Epithelial cell of proximal tubule (primary cell): ENCODE results near the gene FAM89A. TPM values are rescaled to one million over a fixed set of nuclear protein-coding genes. Genes with fewer than 3 reads are reported as not detected.
"Not testable (repeated sequence)": the region's sequence is repeated elsewhere in the genome, so short reads cannot be mapped to it uniquely, and the experiment has no call there.

Experiments
- DNase-seq: peaks from one replicate; pipeline ENCODE4 v3.0.0-alpha.2; 2011; ENCODE audit warnings: low read depth
- H3K4me3 ChIP-seq: 2 replicates; pipeline ENCODE4 v1.5.1; 2011; ENCODE audit warnings: low read depth, mild to moderate bottlenecking, low read length
- CTCF ChIP-seq: conservative IDR thresholded peaks from 2 replicates; pipeline ENCODE4 v1.5.1; 2012; ENCODE audit warnings: low read depth, mild to moderate bottlenecking, low read length
- total RNA-seq: library from RNA; depleted of rRNA; stranded (reverse); fragments of >200 nt; gene quantifications from 2 replicates; pipeline ENCODE4 v1.2.3, GENCODE V29; 2015

Gene FAM89A
- total RNA-seq, 1 donor from 2014 or later = 2.7 TPM

GRCh38 chr1:230987448-230987847 lies 52.6 kb downstream of the FAM89A start:
- no peak overlapping the region for H3K4me3 ChIP-seq
- no peak for TF ChIP-seq CTCF
- DNase-seq = no peak

GRCh38 chr1:230986976-230987375 lies 53.1 kb downstream of the FAM89A start:
- peak; percentile 36 for DNase-seq
- no peak for TF ChIP-seq CTCF
- no peak overlapping the region for H3K4me3 ChIP-seq

GRCh38 chr1:230985711-230986110 lies 54.3 kb downstream of the FAM89A start:
- peak; percentile 45 for DNase-seq
- no peak for TF ChIP-seq CTCF
- no peak overlapping the region for H3K4me3 ChIP-seq

GRCh38 chr1:230984622-230985515 lies 55.2 kb downstream of the FAM89A start:
- H3K4me3 ChIP-seq, DNase-seq: not testable (repeated sequence)

- TF ChIP-seq CTCF = no peak
- H3K4me3 ChIP-seq = no peak overlapping the region
- no peak for DNase-seq
Measured at GRCh38 chr1:230983811-230984210, 56.2 kb downstream of the FAM89A start.

- no peak for DNase-seq
- no peak for TF ChIP-seq CTCF
- H3K4me3 ChIP-seq = no peak overlapping the region
Measured at GRCh38 chr1:230982696-230983095, 57.4 kb downstream of the FAM89A start.

- peak overlapping the region; percentile 89 for H3K4me3 ChIP-seq
- TF ChIP-seq CTCF = no peak
- DNase-seq = no peak
Measured at GRCh38 chr1:230979952-230980351, 60.1 kb downstream of the FAM89A start.
